Measurements from ENCODE around the gene CACNA1C.

The CACNA1C gene

DNA sequence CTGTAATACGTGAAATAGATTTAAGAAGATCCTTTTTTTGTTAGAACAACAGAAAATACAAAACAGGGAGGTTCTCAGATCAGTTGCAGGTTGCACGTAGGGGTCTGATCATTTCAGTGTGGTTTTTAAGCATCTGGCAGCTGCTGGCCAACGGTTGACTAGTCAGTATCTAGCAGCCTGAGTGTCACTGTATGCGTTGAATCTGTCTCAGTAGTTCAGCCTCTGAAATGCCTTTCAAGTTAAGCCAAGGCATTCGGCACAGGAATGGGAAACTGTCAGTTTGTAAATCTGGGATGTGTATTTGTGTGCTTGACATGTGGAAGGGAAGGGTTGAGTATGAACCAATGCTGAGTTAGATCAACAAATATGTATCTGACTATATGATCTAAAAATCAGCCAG, 165.9 kb downstream of the CACNA1C start:
- H3K4me3 ChIP-seq (ENCODE audit: low read length), result no peak overlapping the region
- DNase-seq (ENCODE audit: low read depth), result no peak
- TF ChIP-seq, protein P1, sequence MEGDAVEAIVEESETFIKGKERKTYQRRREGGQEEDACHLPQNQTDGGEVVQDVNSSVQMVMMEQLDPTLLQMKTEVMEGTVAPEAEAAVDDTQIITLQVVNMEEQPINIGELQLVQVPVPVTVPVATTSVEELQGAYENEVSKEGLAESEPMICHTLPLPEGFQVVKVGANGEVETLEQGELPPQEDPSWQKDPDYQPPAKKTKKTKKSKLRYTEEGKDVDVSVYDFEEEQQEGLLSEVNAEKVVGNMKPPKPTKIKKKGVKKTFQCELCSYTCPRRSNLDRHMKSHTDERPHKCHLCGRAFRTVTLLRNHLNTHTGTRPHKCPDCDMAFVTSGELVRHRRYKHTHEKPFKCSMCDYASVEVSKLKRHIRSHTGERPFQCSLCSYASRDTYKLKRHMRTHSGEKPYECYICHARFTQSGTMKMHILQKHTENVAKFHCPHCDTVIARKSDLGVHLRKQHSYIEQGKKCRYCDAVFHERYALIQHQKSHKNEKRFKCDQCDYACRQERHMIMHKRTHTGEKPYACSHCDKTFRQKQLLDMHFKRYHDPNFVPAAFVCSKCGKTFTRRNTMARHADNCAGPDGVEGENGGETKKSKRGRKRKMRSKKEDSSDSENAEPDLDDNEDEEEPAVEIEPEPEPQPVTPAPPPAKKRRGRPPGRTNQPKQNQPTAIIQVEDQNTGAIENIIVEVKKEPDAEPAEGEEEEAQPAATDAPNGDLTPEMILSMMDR (IDR thresholded peaks at IDR 0.05; ENCODE audit: insufficient read depth, low read depth, low read length, missing control alignments), result no peak

DNA sequence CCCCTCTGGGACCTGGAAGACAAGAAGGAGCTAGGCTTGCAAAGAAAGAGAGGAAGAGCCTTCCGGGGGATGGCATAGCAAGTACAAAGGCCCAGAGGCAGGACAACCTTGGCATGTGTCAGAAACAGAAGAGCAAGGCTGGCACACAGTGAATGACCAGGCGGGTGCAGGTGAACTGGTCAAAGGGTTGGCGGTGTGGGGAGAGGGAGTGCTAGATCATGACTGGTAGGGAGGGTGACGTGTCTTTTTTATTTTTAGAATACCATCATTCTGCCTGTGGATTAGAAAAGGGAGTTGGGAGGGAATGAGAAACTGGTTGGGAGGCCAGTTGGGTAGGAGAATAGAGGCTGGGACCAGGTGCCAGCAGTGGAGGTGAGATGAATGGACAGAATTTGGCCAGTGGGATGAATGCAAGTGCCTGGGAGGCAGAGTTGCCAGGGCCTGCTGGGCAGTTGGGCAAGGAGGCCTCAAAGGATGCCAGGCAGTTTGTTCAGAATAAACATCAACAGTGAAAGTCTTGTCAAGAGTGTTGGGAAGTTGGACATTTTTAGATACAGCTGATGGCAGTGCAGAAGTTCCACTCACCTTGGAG, 168.3 kb downstream of the CACNA1C start:
- no peak overlapping the region for H3K4me3 ChIP-seq (ENCODE audit: low read length)
- DNase-seq (ENCODE audit: low read depth), result no peak
- TF ChIP-seq, protein P1 (IDR thresholded peaks at IDR 0.05; ENCODE audit: insufficient read depth, low read depth, low read length, missing control alignments), result no peak

DNA sequence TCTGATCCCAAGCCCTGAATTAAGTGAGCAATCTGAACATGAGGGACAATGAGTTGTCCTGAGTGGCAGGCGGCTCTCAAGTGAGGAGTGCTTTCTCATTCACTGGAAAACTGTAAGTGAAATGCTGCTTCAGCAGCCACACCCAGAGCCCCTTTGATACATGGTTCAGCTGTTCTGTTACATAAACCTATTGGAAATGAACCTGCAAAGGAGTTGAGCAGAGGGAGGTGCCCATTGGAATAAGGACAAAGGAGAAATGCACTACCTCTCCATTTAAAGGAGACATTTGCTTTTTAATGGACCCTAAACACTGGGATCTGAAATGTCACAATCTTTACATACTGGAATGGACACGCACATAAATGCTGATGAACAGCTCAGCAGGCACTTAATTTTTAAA, 169.9 kb downstream of the CACNA1C start:
- TF ChIP-seq, protein P1 (IDR thresholded peaks at IDR 0.05; ENCODE audit: insufficient read depth, low read depth, low read length, missing control alignments), result no peak
- no peak for DNase-seq (ENCODE audit: low read depth)
- no peak overlapping the region for H3K4me3 ChIP-seq (ENCODE audit: low read length)

DNA sequence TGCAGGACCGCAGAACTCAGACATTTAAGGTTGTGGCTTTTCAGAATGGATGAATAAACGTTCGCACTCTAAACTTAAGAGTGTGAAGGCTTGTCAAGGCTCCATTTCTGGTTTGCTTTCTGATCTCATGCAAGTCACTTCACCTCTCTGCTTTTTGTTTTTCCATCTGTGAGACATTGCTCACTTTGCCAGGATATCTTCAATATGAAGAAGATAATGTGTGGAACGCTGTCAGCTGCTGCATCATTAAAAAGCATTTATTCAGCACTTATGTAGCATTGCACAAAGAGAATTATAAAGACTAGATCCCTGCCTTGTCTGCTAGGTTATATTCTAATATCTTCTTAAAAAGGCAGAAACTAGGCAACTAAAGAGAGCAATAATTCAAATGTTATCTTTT, 172.2 kb downstream of the CACNA1C start:
- TF ChIP-seq, protein P1 (IDR thresholded peaks at IDR 0.05; ENCODE audit: insufficient read depth, low read depth, low read length, missing control alignments), result no peak
- H3K4me3 ChIP-seq (ENCODE audit: low read length), result no peak overlapping the region
- DNase-seq (ENCODE audit: low read depth), result no peak

DNA sequence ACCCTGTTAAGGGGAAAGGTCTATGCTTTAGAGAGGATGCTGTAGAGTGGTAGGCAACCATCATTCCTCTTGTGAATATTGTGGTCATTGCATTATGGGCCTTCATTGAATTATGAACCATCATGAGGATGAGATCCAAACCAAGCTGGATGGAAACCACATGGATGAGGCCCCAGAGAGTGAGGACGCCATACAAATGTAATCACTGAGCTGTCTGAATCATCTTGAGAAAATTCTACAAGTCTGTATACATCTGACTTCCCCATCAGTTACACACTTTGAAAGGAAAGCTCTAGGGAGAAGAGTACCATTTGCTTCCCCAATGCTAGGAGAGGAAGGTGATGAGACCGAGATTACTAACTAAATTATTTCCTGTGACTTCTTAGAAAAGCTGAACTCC, 172.9 kb downstream of the CACNA1C start:
- H3K4me3 ChIP-seq (ENCODE audit: low read length), result no peak overlapping the region
- TF ChIP-seq, protein P1 (IDR thresholded peaks at IDR 0.05; ENCODE audit: insufficient read depth, low read depth, low read length, missing control alignments), result no peak
- no peak for DNase-seq (ENCODE audit: low read depth)

DNA sequence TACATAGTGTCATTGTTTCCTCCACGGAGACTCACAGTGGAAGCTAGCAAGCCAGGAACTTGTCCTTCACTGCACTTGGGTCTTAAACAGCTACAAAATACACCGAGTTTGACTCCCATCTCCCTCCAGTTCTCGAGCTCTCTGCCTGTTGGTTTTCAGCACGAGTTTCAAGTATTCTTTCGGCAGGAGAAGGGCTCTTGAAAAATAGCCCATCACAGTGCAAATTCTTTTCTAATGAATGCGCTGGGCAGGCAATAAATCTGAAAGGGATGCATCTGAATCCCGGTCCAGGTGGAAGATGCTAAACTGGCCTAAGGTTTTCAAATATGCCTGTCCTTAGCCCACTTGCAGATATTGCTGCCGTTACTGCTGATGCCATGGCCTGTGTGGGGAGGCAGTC, 173.9 kb downstream of the CACNA1C start:
- no peak overlapping the region for H3K4me3 ChIP-seq (ENCODE audit: low read length)
- DNase-seq (ENCODE audit: low read depth), result no peak
- TF ChIP-seq, protein P1 (IDR thresholded peaks at IDR 0.05; ENCODE audit: insufficient read depth, low read depth, low read length, missing control alignments), result no peak

DNA sequence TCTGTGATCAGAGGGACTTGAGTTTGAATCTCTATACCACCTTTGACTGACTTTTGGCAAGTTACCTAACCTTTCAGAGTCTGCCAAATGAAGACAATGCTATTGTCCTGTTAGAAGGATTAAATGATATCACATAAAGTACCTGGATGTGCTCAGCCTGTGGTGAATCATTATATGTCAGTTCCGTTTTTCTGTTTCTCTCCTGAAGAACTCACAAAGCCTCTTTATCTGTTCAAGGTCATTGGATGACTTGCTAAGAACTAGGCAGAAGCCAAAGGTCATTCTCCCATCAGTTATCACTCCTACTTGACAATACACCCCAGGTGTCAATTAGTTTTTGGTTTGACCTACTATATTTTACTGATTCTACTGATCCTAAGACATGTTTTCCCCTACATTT, 174.6 kb downstream of the CACNA1C start:
- TF ChIP-seq, protein P1 (IDR thresholded peaks at IDR 0.05; ENCODE audit: insufficient read depth, low read depth, low read length, missing control alignments), result no peak
- H3K4me3 ChIP-seq (ENCODE audit: low read length), result no peak overlapping the region
- no peak for DNase-seq (ENCODE audit: low read depth)

All from epithelial cell of esophagus (primary cell).